Uterus (tissue), 2 donors: ENCODE results near the gene NECTIN2.

Experiments used
- CTCF ChIP-seq, 4 experiments: fragments of 200-600 bp in 2 of 4; fragments of 450-650 bp in 2 of 4; sonication (generic) in 2 of 4; IDR thresholded peaks; one replicate each; pipeline ENCODE4 v1.5.1; 2016 to 2019; ENCODE audit warnings: antibody characterized with exemption in 4 of 4, mild to moderate bottlenecking in 2 of 4, moderate library complexity in 1 of 4
- POLR2A ChIP-seq, 2 donors: fragments of 450-650 bp; IDR thresholded peaks; one replicate each; pipeline ENCODE4 v1.6.1; 2016; ENCODE audit warnings: antibody characterized with exemption in 2 of 2, mild to moderate bottlenecking in 1 of 2, moderate library complexity in 1 of 2

DNA sequence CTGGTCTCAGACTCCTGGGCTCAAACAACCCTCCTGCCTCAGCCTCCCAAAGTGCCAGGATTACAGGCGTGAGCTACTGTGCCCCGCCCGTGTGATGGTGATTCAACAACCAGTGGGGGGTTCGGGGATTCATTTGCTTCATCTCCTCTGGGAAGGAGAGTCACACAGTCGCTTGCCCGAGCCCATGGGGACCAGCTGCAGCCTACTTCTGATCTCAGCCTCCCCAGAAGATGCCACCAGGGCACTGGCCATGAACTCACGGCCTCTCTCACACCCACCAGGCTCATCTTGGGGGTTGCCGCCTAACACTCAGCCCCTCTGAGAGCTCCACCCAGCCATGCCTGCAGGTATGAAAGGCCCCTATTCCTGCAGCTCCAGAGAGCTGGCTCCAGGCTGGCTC lies 51.7 kb downstream of the NECTIN2 start:
- TF ChIP-seq CTCF (IDR thresholded peaks at IDR 0.05), result no peak
- no peak for TF ChIP-seq POLR2A (IDR thresholded peaks at IDR 0.05)
